COLO829 (cell line): ENCODE data around the gene FAM237A.

Experiments used
- DNase-seq: peaks from one replicate; pipeline ENCODE4 v3.0.0; 2012; ENCODE audit warnings: low spot score

The FAM237A gene

GRCh38 chr2:206642075-206643025 lies at the start of gene FAM237A:
FAM237A (plus strand) TSS chr2:206642487; CDS start chr2:206644237, 1,750 bp downstream.
- DNase-seq: peak; percentile 57

- DNase-seq: no peak
Measured at GRCh38 chr2:206597717-206598218, 44.5 kb upstream of the FAM237A start.

GRCh38 chr2:206603243-206603642 lies 39.0 kb upstream of the FAM237A start:
- DNase-seq: no peak

- DNase-seq: no peak
Measured at GRCh38 chr2:206610451-206610850, 31.8 kb upstream of the FAM237A start.

GRCh38 chr2:206611191-206611590 lies 31.1 kb upstream of the FAM237A start:
- no peak for DNase-seq

- DNase-seq: no peak
Measured at GRCh38 chr2:206611736-206612135, 30.6 kb upstream of the FAM237A start.

GRCh38 chr2:206614811-206615210 lies 27.5 kb upstream of the FAM237A start:
- peak; percentile 4 for DNase-seq

- DNase-seq: no peak
Measured at GRCh38 chr2:206615417-206616089, 26.7 kb upstream of the FAM237A start.

- DNase-seq: no peak
Measured at GRCh38 chr2:206616151-206616550, 26.1 kb upstream of the FAM237A start.

GRCh38 chr2:206619011-206619410 lies 23.3 kb upstream of the FAM237A start:
- no peak for DNase-seq

- no peak for DNase-seq
Measured at GRCh38 chr2:206626108-206626507, 16.2 kb upstream of the FAM237A start.

GRCh38 chr2:206627632-206628031 lies 14.7 kb upstream of the FAM237A start:
- DNase-seq: no peak

- no peak for DNase-seq
Measured at GRCh38 chr2:206631340-206631739, 10.9 kb upstream of the FAM237A start.

GRCh38 chr2:206635015-206635414 lies 7.3 kb upstream of the FAM237A start:
- DNase-seq: no peak

- no peak for DNase-seq
Measured at GRCh38 chr2:206639636-206640035, 2.7 kb upstream of the FAM237A start.

GRCh38 chr2:206641226-206641625 lies 1.1 kb upstream of the FAM237A start:
- no peak for DNase-seq

GRCh38 chr2:206647985-206648384 lies 5.7 kb downstream of the FAM237A start:
- no peak for DNase-seq

- DNase-seq: no peak
Measured at GRCh38 chr2:206657087-206657486, 14.8 kb downstream of the FAM237A start.

GRCh38 chr2:206665251-206665650 lies 23.0 kb downstream of the FAM237A start:
- DNase-seq: no peak

GRCh38 chr2:206670531-206671319 lies 28.4 kb downstream of the FAM237A start:
- DNase-seq: no peak

GRCh38 chr2:206683546-206683945 lies 41.3 kb downstream of the FAM237A start:
- no peak for DNase-seq

- DNase-seq: no peak
Measured at GRCh38 chr2:206688453-206688852, 46.2 kb downstream of the FAM237A start.
